OCI-LY3 (cell line): ENCODE data around the gene ATP10A.
"Not testable (repeated sequence)": the region's sequence is repeated elsewhere in the genome, so short reads cannot be mapped to it uniquely, and the experiment has no call there.

Experiments used
- H2AFZ ChIP-seq: fragments of 200-600, 300-600 bp; shearing (Covaris generic); 2 replicates; pipeline ENCODE4 v1.6.0; 2014; ENCODE audit warnings: antibody characterized with exemption, low read depth, low read length
- H3K27ac ChIP-seq: fragments of 200-600, 300-600 bp; sonication (generic); 2 replicates; pipeline ENCODE4 v1.5.1; 2014; ENCODE audit warnings: mild to moderate bottlenecking, low read length, moderate library complexity, mixed read lengths
- H3K27me3 ChIP-seq: fragments of 200-600, 300-600 bp; sonication (generic); 2 replicates; pipeline ENCODE4 v1.6.1; 2014; ENCODE audit warnings: low read depth, low read length, mixed read lengths
- H3K36me3 ChIP-seq: fragments of 200-600, 300-600 bp; sonication (generic); replicated peaks from 2 replicates; pipeline ENCODE3; 2014; ENCODE audit warnings: low read depth, low read length, mixed read lengths
- H3K4me1 ChIP-seq: fragments of 300-600, 200-600 bp; sonication (generic); 2 replicates; pipeline ENCODE4 v1.6.1; 2014; ENCODE audit warnings: low read length, mixed read lengths
- H3K4me2 ChIP-seq: fragments of 200-600, 300-600 bp; sonication (generic); 2 replicates; pipeline ENCODE4 v1.6.1; 2014; ENCODE audit warnings: low read length, mixed read lengths
- H3K4me3 ChIP-seq: fragments of 300-600, 200-600 bp; sonication (generic); 2 replicates; pipeline ENCODE4 v1.5.1; 2014; ENCODE audit warnings: antibody characterized with exemption, mild to moderate bottlenecking, low read length, moderate library complexity
- H3K79me2 ChIP-seq: fragments of 300-600, 200-600 bp; shearing (Covaris generic); 2 replicates; pipeline ENCODE4 v1.6.1; 2014; ENCODE audit warnings: mild to moderate bottlenecking, low read length, mixed read lengths
- H3K9ac ChIP-seq: fragments of 300-600, 200-600 bp; shearing (Covaris generic); 2 replicates; pipeline ENCODE4 v1.6.0; 2014; ENCODE audit warnings: mild to moderate bottlenecking, low read length, moderate library complexity
- H3K9me3 ChIP-seq: fragments of 200-600, 300-600 bp; shearing (Covaris generic); 2 replicates; pipeline ENCODE4 v1.6.1; 2014; ENCODE audit warnings: low read length, mixed read lengths; ENCODE audit not compliant: insufficient read depth
- H4K20me1 ChIP-seq: fragments of 200-600, 300-600 bp; sonication (generic); 2 replicates; pipeline ENCODE4 v1.6.1; 2016; ENCODE audit warnings: low read length, mixed read lengths; ENCODE audit not compliant: insufficient read depth
- CTCF ChIP-seq: fragments of 200-600, 300-600 bp; sonication (generic); IDR thresholded peaks from 2 replicates; pipeline ENCODE4 v1.5.1; 2014; ENCODE audit warnings: antibody characterized with exemption, low read length, low read depth
- EZH2phosphoT487 ChIP-seq: fragments of 200-600 bp; shearing (Covaris generic); IDR thresholded peaks from 2 replicates; pipeline ENCODE4 v1.6.1; 2018; ENCODE audit warnings: antibody characterized with exemption, mixed run types, low read depth

ATP10A gene

GRCh38 chr15:25641762-25642161 is 221.4 kb downstream of the ATP10A start:
- TF ChIP-seq CTCF (no peak), EZH2phosphoT487 (no peak)
- Histone ChIP-seq H3K27me3 (no peaks in the 10 kb centered on the region), H3K4me2 (no peak overlapping the region), H3K4me3 (no peak overlapping the region), H3K4me1 (no peaks in the 10 kb centered on the region), H2AFZ (no peak overlapping the region), H3K79me2 (no peaks in the 10 kb centered on the region), H3K9ac (no peak overlapping the region), H3K9me3 (no peaks in the 10 kb centered on the region), H4K20me1 (no peaks in the 10 kb centered on the region), H3K27ac (no peak overlapping the region), H3K36me3 (no peaks in the 10 kb centered on the region)

- no peak overlapping the region for H2AFZ ChIP-seq
- H3K4me2 ChIP-seq, result no peak overlapping the region
- H3K9ac ChIP-seq, result no peak overlapping the region
- no peaks in the 10 kb centered on the region for H3K9me3 ChIP-seq
- no peak for TF ChIP-seq CTCF
- no peak for TF ChIP-seq EZH2phosphoT487
- H3K79me2 ChIP-seq, result no peaks in the 10 kb centered on the region
- no peaks in the 10 kb centered on the region for H3K27me3 ChIP-seq
- no peaks in the 10 kb centered on the region for H3K4me1 ChIP-seq
- no peaks in the 10 kb centered on the region for H4K20me1 ChIP-seq
- no peak overlapping the region for H3K27ac ChIP-seq
- no peak overlapping the region for H3K4me3 ChIP-seq
- H3K36me3 ChIP-seq, result no peaks in the 10 kb centered on the region
Measured at GRCh38 chr15:25641361-25641760, 221.8 kb downstream of the ATP10A start.

GRCh38 chr15:25640959-25641358 is 222.2 kb downstream of the ATP10A start:
- H3K27me3 ChIP-seq, H2AFZ ChIP-seq, H3K27ac ChIP-seq, H3K36me3 ChIP-seq, H3K9ac ChIP-seq, H4K20me1 ChIP-seq, H3K79me2 ChIP-seq, H3K4me1 ChIP-seq, H3K4me2 ChIP-seq, H3K4me3 ChIP-seq, H3K9me3 ChIP-seq: not testable (repeated sequence)

- Histone ChIP-seq H3K79me2 (no peaks in the 10 kb centered on the region), H3K4me1 (no peaks in the 10 kb centered on the region), H4K20me1 (no peaks in the 10 kb centered on the region), H3K4me2 (no peak overlapping the region), H3K4me3 (no peak overlapping the region), H3K27me3 (no peaks in the 10 kb centered on the region), H3K36me3 (no peaks in the 10 kb centered on the region), H3K9me3 (no peaks in the 10 kb centered on the region), H3K9ac (no peak overlapping the region), H2AFZ (no peak overlapping the region), H3K27ac (no peak overlapping the region)
- no peak for TF ChIP-seq EZH2phosphoT487
- TF ChIP-seq CTCF, result no peak
Measured at GRCh38 chr15:25640381-25640780, 222.7 kb downstream of the ATP10A start.

- H3K9ac ChIP-seq, H3K79me2 ChIP-seq, H4K20me1 ChIP-seq, H3K4me3 ChIP-seq, H3K27me3 ChIP-seq, H3K4me1 ChIP-seq, H3K9me3 ChIP-seq, H3K36me3 ChIP-seq, H3K27ac ChIP-seq, H3K4me2 ChIP-seq, H2AFZ ChIP-seq: not testable (repeated sequence)
Measured at GRCh38 chr15:25636486-25636885, 226.6 kb downstream of the ATP10A start.
